Spleen (tissue), 11 donors: Measurements from ENCODE around the gene DCBLD1. TPM values are rescaled to one million over a fixed set of nuclear protein-coding genes. Genes with fewer than 3 reads are reported as not detected.

Experiments used
- DNase-seq: peaks from one replicate; pipeline ENCODE4 v3.0.0-alpha.2; 2020
- H3K27ac ChIP-seq, 8 donors: fragments of 200-600 bp; sonication (generic) in 7 of 8; 1 replicate in 4 of 8; 2 replicates in 4 of 8; pipeline versions ENCODE4 v1.5.0 to v1.8.0; 2016 to 2021; ENCODE audit warnings: inconsistent platforms in 4 of 8, mild to moderate bottlenecking in 4 of 8, moderate library complexity in 1 of 8
- H3K27me3 ChIP-seq, 7 donors: fragments of 200-600 bp; sonication (generic) in 6 of 7; replicated peaks in 1 of 7; 1 replicate in 4 of 7; 2 replicates in 3 of 7; pipeline versions ENCODE4 v1.5.0 to v1.8.0; 2016 to 2021; ENCODE audit warnings: inconsistent platforms in 3 of 7, mild to moderate bottlenecking in 1 of 7
- H3K36me3 ChIP-seq, 6 donors: fragments of 200-600 bp; sonication (generic) in 5 of 6; 1 replicate in 4 of 6; 2 replicates in 2 of 6; pipeline versions ENCODE4 v1.5.0 to v1.8.0; 2016 to 2021; ENCODE audit warnings: inconsistent platforms in 2 of 6
- H3K4me1 ChIP-seq, 6 donors: fragments of 200-600 bp; sonication (generic) in 5 of 6; 1 replicate in 3 of 6; 2 replicates in 3 of 6; pipeline versions ENCODE4 v1.5.0 to v1.8.0; 2016 to 2021; ENCODE audit warnings: inconsistent platforms in 3 of 6
- H3K4me3 ChIP-seq, 8 donors: fragments of 200-600 bp; sonication (generic) in 7 of 8; 1 replicate in 4 of 8; 2 replicates in 4 of 8; pipeline versions ENCODE4 v1.5.0 to v1.8.0; 2016 to 2021; ENCODE audit warnings: inconsistent platforms in 4 of 8, mild to moderate bottlenecking in 4 of 8, moderate library complexity in 2 of 8
- H3K9me3 ChIP-seq, 8 donors: fragments of 200-600 bp; sonication (generic) in 7 of 8; 1 replicate in 4 of 8; 2 replicates in 4 of 8; pipeline versions ENCODE4 v1.5.0 to v1.8.0; 2016 to 2021; ENCODE audit warnings: inconsistent platforms in 4 of 8
- POLR2A ChIP-seq, 3 donors: fragments of 450-650 bp; IDR thresholded peaks; one replicate each; pipeline ENCODE4 v1.5.1; 2017; ENCODE audit warnings: antibody characterized with exemption in 3 of 3, mild to moderate bottlenecking in 1 of 3
- POLR2AphosphoS5 ChIP-seq, 3 donors: sonication (generic); formaldehyde crosslinking; IDR thresholded peaks; one replicate each; pipeline ENCODE4 v1.5.1; 2017; ENCODE audit warnings: antibody characterized with exemption in 3 of 3
- WGBS, 5 donors: extraction: QIAGEN DNeasy Blood & Tissue Kit in 3 of 5; methylation state at CpG; one replicate each; pipeline versions ENCODE4 v1.1.5 to v1.1.7; 2013 to 2018; 5-methylcytosine and 5-hydroxymethylcytosine counted together
- intact Hi-C: fragments of 100-400 bp; cut with DNase I; formaldehyde crosslinking; loops from one replicate; pipeline ENCODE4 v1.15.0; 2023; ENCODE audit warnings: low total_unique reads
- polyA plus RNA-seq, 3 donors: library from polyadenylated mRNA; stranded (reverse); fragments of 200-250 nt; gene quantifications; one replicate each; pipeline ENCODE4 v1.2.1, GENCODE V29; 2013
- total RNA-seq, 7 donors: library from RNA; depleted of rRNA in 3 of 7; stranded (reverse); fragments of >200 nt in 3 of 7; fragmentation: NEBNext Ultra II Directional in 4 of 7; extraction: Animal tissue kit (Norgen Biotek cat#: 25700) in 4 of 7; gene quantifications; one replicate each; pipeline versions ENCODE4 v1.1.0 to v1.2.1, GENCODE V29; 2016 to 2021
- TF ChIP-seq, protein P1 (sequence below), 11 experiments: fragments of 200-600 bp in 7 of 11; fragments of 450-650 bp in 4 of 11; sonication (generic) in 4 of 11; IDR thresholded peaks in 8 of 11; conservative IDR thresholded peaks in 3 of 11; 1 replicate in 7 of 11; 2 replicates in 4 of 11; pipeline versions ENCODE4 v1.4.0 to v1.8.0; 2016 to 2021; ENCODE audit warnings: antibody characterized with exemption in 11 of 11, inconsistent platforms in 4 of 11, mild to moderate bottlenecking in 1 of 11
- donor health status: healthy with polysubstance abuse.
- donor health status: DM: no; HTN: no; CAD: no; lungs with moderate emphysema.
- donor health status: DM: no; HTN: no; CAD: no.
- donor health status: Bipolar disorder and iron deficiency.
- donor health status: healthy.
- donor health status: DM: no; HTN: no; CAD: no.
- donor health status: DM: yes; HTN: yes; CAD: no.

Gene DCBLD1
- total and polyA plus RNA-seq, 10 donors, result 2.0 to 16.7 (median 7.1) TPM

DNA sequence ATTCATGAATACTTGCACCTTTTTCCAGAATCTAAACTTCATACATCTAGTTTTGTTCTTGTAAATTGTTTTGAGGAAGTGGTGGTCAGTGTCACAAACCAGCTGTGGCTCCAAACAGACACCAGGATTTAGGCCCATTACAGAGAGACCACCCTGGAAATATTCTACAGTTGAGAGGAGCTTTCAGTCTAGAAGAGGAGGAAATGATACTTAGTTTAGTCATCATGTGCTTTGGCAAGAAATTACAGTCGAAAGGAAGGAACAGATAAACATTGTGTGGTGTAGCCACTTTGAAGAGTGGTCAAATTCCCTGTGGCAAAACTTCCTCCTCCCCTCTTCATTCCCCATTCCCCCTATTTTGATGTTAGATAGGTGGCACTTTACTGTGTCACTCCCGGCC, 15.7 kb downstream of the DCBLD1 start:
- H3K27ac ChIP-seq, result peak overlapping the region in 3 of 8 donors; percentile 13 to 47 (median 13)
- no peaks in the 10 kb centered on the region for H3K27me3 ChIP-seq
- no peak for TF ChIP-seq POLR2AphosphoS5 (IDR thresholded peaks at IDR 0.05)
- no peak for TF ChIP-seq POLR2A (IDR thresholded peaks at IDR 0.05)
- TF ChIP-seq, protein P1, sequence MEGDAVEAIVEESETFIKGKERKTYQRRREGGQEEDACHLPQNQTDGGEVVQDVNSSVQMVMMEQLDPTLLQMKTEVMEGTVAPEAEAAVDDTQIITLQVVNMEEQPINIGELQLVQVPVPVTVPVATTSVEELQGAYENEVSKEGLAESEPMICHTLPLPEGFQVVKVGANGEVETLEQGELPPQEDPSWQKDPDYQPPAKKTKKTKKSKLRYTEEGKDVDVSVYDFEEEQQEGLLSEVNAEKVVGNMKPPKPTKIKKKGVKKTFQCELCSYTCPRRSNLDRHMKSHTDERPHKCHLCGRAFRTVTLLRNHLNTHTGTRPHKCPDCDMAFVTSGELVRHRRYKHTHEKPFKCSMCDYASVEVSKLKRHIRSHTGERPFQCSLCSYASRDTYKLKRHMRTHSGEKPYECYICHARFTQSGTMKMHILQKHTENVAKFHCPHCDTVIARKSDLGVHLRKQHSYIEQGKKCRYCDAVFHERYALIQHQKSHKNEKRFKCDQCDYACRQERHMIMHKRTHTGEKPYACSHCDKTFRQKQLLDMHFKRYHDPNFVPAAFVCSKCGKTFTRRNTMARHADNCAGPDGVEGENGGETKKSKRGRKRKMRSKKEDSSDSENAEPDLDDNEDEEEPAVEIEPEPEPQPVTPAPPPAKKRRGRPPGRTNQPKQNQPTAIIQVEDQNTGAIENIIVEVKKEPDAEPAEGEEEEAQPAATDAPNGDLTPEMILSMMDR (IDR thresholded peaks at IDR 0.05 in 8 of 11, conservative IDR thresholded peaks at IDR 0.05 in 3 of 11), result no peak
- H3K36me3 ChIP-seq, result no peaks in the 10 kb centered on the region
- intact Hi-C loops, result no loop called here
- no peaks in the 10 kb centered on the region for H3K9me3 ChIP-seq
- no peak for DNase-seq
- WGBS, 5 donors, result 17 to 48% (median 33%) methylated on average over 2 of the region's 2 CpGs
- no peak overlapping the region for H3K4me3 ChIP-seq
- H3K4me1 ChIP-seq, result peaks cover 0 to 47% (median 30%) of the 10 kb centered on the region in 6 donors

DNA sequence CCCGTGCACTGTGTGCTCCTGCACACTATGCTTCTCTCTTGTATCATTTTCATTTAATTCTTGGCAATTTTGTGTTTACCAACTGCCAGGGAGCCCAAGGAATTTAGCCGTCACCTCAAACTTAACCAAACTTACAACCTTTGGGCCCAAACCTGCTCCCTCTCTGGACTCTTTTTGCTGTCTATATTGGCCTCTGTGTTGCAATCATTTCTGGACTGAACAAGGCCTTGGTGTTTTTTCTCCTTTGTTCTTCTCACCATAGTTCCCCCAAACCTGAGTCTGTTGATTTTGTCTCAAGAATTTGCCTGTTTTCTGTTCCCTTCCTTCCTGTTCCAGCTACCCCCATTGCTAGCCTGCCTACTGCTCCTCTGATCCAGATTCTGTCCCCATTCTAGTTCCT, 19.2 kb downstream of the DCBLD1 start:
- TF ChIP-seq, protein P1 (IDR thresholded peaks at IDR 0.05 in 8 of 11, conservative IDR thresholded peaks at IDR 0.05 in 3 of 11), result no peak
- TF ChIP-seq POLR2AphosphoS5 (IDR thresholded peaks at IDR 0.05) (no peak), POLR2A (IDR thresholded peaks at IDR 0.05) (no peak)
- Histone ChIP-seq H3K27ac (no peak overlapping the region), H3K36me3 (peaks cover 0 to 20% (median 2%) of the 10 kb centered on the region in 6 donors), H3K9me3 (no peaks in the 10 kb centered on the region), H3K27me3 (no peaks in the 10 kb centered on the region), H3K4me1 (peaks cover 0 to 21% (median 11%) of the 10 kb centered on the region in 6 donors), H3K4me3 (no peak overlapping the region)
- WGBS, 5 donors, result 69 to 93% (median 72%) methylated on average over 2 of the region's 2 CpGs
- intact Hi-C loops, result no loop called here
- no peak for DNase-seq

DNA sequence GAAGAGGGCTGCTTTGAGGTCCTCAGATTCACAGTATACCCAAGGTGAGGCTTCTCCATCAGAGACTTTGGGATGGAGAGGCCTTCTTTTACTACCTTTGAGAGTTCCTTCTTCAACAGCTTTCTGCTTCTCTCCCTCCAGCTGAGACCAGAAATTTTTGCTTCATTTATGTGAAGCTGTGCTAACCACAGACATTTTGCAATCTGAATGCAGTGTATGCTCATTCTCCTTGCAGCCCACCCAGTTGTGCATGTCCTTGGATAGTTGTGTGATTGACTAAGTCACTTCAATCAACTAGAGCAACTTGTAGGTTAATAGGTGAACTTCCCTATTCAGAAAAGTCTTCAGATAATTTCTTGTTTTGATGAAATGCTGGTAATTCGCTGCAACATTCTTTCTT, 20.1 kb downstream of the DCBLD1 start:
- H3K9me3 ChIP-seq, result no peaks in the 10 kb centered on the region
- no peaks in the 10 kb centered on the region for H3K27me3 ChIP-seq
- no peak overlapping the region for H3K27ac ChIP-seq
- H3K36me3 ChIP-seq, result peaks cover 0 to 20% (median 2%) of the 10 kb centered on the region in 6 donors
- DNase-seq, result no peak
- 83 to 100% (median 89%) methylated on average over 1 of the region's 1 CpG for WGBS, 5 donors
- intact Hi-C loops, result no loop called here
- H3K4me1 ChIP-seq, result peaks cover 0 to 14% (median 5%) of the 10 kb centered on the region in 6 donors
- TF ChIP-seq POLR2A (IDR thresholded peaks at IDR 0.05) (no peak), POLR2AphosphoS5 (IDR thresholded peaks at IDR 0.05) (no peak)
- TF ChIP-seq, protein P1 (IDR thresholded peaks at IDR 0.05 in 8 of 11, conservative IDR thresholded peaks at IDR 0.05 in 3 of 11), result no peak
- H3K4me3 ChIP-seq, result no peak overlapping the region

DNA sequence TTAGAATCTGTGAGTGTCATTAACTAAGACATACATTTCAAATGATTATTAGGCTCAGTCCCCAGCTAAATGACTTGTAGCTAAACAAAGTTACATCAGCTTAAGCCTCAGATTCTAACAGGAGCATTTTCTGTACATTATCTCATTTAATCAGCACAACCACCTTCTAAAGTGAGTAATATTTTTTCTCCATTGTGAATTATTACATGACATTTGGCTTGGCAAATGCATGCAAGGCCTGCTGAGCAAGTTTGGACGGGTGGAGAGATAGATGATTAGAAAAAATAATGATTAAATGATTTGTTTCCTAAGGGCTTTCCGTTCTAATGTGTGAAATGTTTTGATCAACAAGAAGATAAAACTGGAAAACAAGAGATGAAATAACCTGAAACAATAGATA, 20.7 kb downstream of the DCBLD1 start:
- Histone ChIP-seq H3K27ac (no peak overlapping the region), H3K4me1 (peaks cover 0 to 7% (median 3%) of the 10 kb centered on the region in 6 donors), H3K36me3 (peaks cover 0 to 20% (median 2%) of the 10 kb centered on the region in 6 donors), H3K27me3 (no peaks in the 10 kb centered on the region), H3K9me3 (no peaks in the 10 kb centered on the region), H3K4me3 (no peak overlapping the region)
- TF ChIP-seq POLR2A (IDR thresholded peaks at IDR 0.05) (no peak), POLR2AphosphoS5 (IDR thresholded peaks at IDR 0.05) (no peak)
- TF ChIP-seq, protein P1 (IDR thresholded peaks at IDR 0.05 in 8 of 11, conservative IDR thresholded peaks at IDR 0.05 in 3 of 11), result no peak
- 80 to 92% (median 85%) methylated on average over 2 of the region's 2 CpGs for WGBS, 5 donors
- intact Hi-C loops, result no loop called here
- DNase-seq, result no peak
